Endothelial cell of umbilical vein (primary cell): Measurements from ENCODE around the gene AKT1.

ENCODE experiments used
- POLR2A ChIP-seq: IDR thresholded peaks from 2 replicates; pipeline ENCODE4 v1.6.1; 2012; ENCODE audit warnings: low read depth, mild to moderate bottlenecking, control low read depth, low read length
- POLR2AphosphoS5 ChIP-seq: IDR thresholded peaks from 2 replicates; pipeline ENCODE4 v1.6.1; 2012; ENCODE audit warnings: low read depth, mild to moderate bottlenecking, control low read depth, low read length, moderate library complexity; ENCODE audit not compliant: insufficient read depth
- TF ChIP-seq, protein P1 (sequence below), 2 donors: IDR thresholded peaks; 1 replicate in 1 of 2; 2 replicates in 1 of 2; pipeline ENCODE4 v1.5.1; 2011; ENCODE audit warnings: low read length in 2 of 2, mild to moderate bottlenecking in 2 of 2, moderate library complexity in 2 of 2, control low read depth in 1 of 2, inconsistent platforms in 1 of 2, low read depth in 1 of 2; ENCODE audit not compliant: insufficient read depth in 1 of 2; ENCODE audit errors: extremely low read depth in 1 of 2

DNA sequence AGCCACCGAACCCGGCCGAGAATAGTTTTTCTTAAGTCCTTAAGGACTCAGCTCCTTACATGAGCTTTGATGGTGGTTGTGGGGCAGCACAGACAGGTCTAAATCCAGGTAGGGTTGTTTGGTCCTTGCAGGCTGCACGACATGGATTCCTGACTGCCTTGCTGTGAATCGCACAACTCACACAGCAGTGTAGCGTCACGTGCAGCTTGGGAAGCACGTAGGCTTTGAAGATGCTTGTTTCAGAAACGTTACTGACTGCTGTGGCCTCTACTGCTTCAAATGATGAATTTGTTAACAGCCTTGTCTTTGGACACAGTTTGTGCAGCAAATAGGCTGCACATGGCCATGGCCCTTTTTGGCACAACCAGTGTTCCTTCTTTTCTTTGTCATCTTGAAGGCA, 35.2 kb upstream of the AKT1 start:
- no peak for TF ChIP-seq POLR2A
- TF ChIP-seq, protein P1, sequence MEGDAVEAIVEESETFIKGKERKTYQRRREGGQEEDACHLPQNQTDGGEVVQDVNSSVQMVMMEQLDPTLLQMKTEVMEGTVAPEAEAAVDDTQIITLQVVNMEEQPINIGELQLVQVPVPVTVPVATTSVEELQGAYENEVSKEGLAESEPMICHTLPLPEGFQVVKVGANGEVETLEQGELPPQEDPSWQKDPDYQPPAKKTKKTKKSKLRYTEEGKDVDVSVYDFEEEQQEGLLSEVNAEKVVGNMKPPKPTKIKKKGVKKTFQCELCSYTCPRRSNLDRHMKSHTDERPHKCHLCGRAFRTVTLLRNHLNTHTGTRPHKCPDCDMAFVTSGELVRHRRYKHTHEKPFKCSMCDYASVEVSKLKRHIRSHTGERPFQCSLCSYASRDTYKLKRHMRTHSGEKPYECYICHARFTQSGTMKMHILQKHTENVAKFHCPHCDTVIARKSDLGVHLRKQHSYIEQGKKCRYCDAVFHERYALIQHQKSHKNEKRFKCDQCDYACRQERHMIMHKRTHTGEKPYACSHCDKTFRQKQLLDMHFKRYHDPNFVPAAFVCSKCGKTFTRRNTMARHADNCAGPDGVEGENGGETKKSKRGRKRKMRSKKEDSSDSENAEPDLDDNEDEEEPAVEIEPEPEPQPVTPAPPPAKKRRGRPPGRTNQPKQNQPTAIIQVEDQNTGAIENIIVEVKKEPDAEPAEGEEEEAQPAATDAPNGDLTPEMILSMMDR (IDR thresholded peaks at IDR 0.05; ENCODE audit: extremely low read depth in 1 of 2, insufficient read depth in 1 of 2, low read depth in 1 of 2, low read length in 2 of 2): no peak
- TF ChIP-seq POLR2AphosphoS5: no peak
